ENCODE measurements around the gene THTPA.

Gene THTPA

DNA sequence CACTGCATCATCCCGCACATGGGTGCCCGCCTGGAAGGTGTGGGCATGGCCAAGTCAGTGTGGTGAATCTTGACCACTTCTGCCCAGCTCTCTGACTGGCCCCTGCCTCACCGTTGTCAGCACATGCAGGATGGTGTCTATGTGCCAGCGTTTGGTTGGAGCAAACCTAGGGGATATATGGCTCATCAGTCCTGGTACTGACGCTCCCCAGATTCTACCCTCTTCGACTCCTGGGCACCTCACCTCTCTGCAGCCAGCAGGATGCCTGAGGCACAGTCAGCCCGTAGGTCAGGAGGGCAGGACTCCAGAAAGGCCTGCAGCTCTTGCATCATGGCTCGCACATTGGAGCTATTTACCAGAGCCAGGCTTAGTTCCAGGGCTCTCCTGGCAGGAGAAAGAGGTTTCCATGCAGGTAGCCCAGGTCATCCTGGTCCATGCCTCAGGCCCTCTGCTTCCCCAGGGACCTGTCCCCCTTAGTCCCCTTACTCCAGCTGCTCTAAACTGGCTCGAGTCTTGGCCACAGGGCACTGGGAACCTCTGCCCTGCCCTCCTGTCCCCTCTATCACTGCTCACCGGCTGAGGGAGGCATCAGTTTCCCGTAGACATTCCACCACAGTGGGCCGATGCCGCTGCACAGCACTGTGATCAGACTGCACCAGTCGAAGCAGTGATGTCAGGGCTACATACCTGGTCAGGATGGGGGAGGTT is 7.6 kb downstream of the THTPA start:
- in situ Hi-C loops (cut with MboI; ENCODE audit: low sequenced_read_pairs, unreplicated experiment), result no loop called here
- no peak for DNase-seq (ENCODE audit: low spot score)
- TF ChIP-seq CTCF (IDR thresholded peaks at IDR 0.05; ENCODE audit: borderline replicate concordance, control extremely low read depth, extremely low read depth, insufficient read depth, missing control alignments), result no peak

DNA sequence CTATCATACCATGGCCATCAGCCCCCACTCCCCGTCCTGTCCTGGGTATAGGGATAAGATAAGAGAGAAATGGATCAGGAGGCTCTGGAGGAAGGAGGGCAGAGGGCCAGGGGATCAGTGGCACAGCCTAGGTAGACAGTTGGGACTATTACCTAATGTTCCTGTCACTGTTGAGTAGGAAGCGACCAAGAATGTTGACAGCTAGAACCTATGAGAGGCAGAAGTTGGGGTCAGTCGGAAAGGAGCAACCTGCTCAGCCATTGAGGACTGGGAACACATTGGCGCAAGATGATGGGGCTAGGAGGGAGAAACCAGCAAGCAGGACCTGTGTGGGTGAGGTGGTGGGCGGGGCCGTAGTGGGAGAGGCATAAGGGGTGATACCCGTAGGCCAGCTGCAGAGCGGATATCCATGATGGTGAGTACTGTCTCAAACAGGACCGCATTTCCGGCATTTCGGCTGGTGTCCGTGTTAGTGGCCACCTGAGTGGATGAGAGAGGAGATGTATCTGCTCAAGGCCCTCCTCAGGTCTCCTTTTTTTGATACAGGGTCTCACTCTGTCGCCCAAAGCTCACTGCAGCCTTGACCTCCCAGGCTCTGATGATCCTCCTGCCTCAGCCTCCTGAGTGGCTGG is 8.2 kb downstream of the THTPA start:
- in situ Hi-C loops (cut with MboI; ENCODE audit: low sequenced_read_pairs, unreplicated experiment), result no loop called here
- TF ChIP-seq CTCF (IDR thresholded peaks at IDR 0.05; ENCODE audit: borderline replicate concordance, control extremely low read depth, extremely low read depth, insufficient read depth, missing control alignments), result no peak
- no peak for DNase-seq (ENCODE audit: low spot score)

DNA sequence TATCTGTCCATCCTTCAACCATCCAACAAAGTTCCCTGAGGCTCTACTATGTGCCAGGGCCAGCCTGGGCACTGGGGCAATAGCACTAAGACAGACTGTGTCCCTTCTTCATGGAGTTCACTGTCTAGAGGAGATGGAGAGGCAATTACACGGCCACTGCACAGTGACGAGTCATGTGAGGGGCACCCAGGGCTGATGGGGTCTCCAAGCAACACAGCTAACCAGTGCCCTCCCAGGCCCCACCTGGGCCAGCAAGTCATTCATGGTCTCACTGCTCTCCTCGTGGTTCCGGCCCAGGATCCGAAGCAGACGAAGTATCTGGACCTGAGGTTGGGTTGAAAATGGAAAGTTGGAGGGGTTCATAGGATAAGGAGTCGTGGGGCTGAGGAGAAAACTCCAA is 8.8 kb downstream of the THTPA start:
- in situ Hi-C loops (cut with MboI; ENCODE audit: low sequenced_read_pairs, unreplicated experiment), result no loop called here
- no peak for TF ChIP-seq CTCF (IDR thresholded peaks at IDR 0.05; ENCODE audit: borderline replicate concordance, control extremely low read depth, extremely low read depth, insufficient read depth, missing control alignments)

DNA sequence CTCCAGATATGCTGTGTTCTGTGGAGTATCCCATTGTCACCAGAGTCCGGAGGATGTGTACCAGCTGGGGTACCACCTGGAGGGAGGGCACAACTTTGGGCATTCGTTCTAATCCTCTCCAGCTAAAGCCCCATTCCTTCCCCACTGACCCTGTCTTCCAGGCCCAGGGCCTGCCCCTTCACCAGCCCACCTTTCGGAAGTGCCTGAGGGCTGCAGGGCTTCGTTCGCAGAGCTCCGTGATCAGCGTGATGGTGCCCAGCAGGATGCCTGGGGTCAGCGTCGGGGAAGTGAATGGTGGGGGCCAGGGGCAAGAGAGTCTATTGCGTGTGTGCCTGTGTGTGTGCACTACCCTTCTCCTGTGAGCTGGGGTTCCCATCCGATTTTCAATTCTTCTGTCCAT is 9.6 kb downstream of the THTPA start:
- in situ Hi-C loops (cut with MboI; ENCODE audit: low sequenced_read_pairs, unreplicated experiment), result no loop called here
- TF ChIP-seq CTCF (IDR thresholded peaks at IDR 0.05; ENCODE audit: borderline replicate concordance, control extremely low read depth, extremely low read depth, insufficient read depth, missing control alignments), result no peak
- no peak for DNase-seq (ENCODE audit: low spot score)

More for the DNA sequence above, 8.8 kb downstream of the THTPA start:
- DNase-seq (ENCODE audit: low spot score), result no peak

DNA sequence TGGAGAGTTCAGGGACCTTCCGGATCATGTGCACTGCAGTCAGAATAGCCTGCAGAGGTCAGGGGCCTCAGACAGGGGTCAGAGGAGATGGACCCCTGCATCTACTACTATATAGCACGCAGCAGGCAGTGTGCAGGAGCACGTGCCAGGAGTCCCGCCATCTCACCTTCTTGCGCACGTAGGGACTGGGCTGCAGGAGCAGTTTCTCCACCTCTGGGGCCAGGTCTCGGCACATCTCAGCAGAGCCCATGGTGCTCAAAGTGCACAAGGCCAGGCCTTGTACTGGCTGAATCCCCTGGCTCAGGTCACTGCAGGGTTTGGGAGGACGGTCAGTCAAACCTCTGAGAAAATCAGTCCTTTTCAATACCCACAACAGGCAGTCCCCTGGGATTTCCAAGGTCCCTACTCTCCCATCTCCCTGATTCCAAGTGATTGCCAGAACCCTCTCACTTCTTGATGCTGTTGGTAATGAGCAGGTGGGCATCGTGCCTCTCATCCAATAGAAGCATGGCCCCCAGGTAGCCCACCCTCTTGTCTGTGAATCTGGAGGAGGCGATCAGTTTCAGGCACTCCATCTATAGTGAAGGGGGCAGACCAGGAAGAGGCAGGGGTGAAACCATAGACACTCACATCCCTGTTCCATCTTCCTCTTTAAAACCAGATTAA is 10.2 kb downstream of the THTPA start:
- in situ Hi-C loops (cut with MboI; ENCODE audit: low sequenced_read_pairs, unreplicated experiment), result no loop called here
- no peak for TF ChIP-seq CTCF (IDR thresholded peaks at IDR 0.05; ENCODE audit: borderline replicate concordance, control extremely low read depth, extremely low read depth, insufficient read depth, missing control alignments)

GRCh38 chr14:23566778-23567185 is 10.7 kb downstream of the THTPA start:
- no peak for DNase-seq (ENCODE audit: low spot score)
- no peak for TF ChIP-seq CTCF (IDR thresholded peaks at IDR 0.05; ENCODE audit: borderline replicate concordance, control extremely low read depth, extremely low read depth, insufficient read depth, missing control alignments)
- in situ Hi-C loops (cut with MboI; ENCODE audit: low sequenced_read_pairs, unreplicated experiment), result no loop called here

More for the DNA sequence above, 10.2 kb downstream of the THTPA start:
- no peak for DNase-seq (ENCODE audit: low spot score)

All from GM13976 (cell line).